Measurements from ENCODE around the gene NOP9. TPM values are rescaled to one million over a fixed set of nuclear protein-coding genes. Genes with fewer than 3 reads are reported as not detected.
A peak's percentile ranks its signal among the peaks of the same experiment; 100 is the strongest.

Gene NOP9
- total RNA-seq, 1 donor from 2014 or later, result 23.5 TPM

GRCh38 chr14:24330973-24331674 lies 31.5 kb downstream of the NOP9 start:
- H3K9me3 Mint-ChIP-seq (ENCODE audit: unreplicated experiment), result peaks cover 3% of the 10 kb centered on the region
- no peak for TF ChIP-seq CTCF (IDR thresholded peaks at IDR 0.05; ENCODE audit: insufficient read depth, low read depth, low read length)
- DNase-seq (ENCODE audit: low read depth), result no peak
- no peaks in the 10 kb centered on the region for H3K79me2 ChIP-seq (ENCODE audit: insufficient read depth, low read length)
- peaks cover 35% of the 10 kb centered on the region for H3K27me3 ChIP-seq (ENCODE audit: insufficient read depth, low read length)
- H3K27ac ChIP-seq (ENCODE audit: low read depth, low read length), result no peak overlapping the region
- H2AFZ ChIP-seq (ENCODE audit: low read depth, low read length), result no peak overlapping the region
- no peak overlapping the region for H3K4me3 ChIP-seq (ENCODE audit: insufficient read depth, low read depth, low read length)
- H3K9me3 ChIP-seq (ENCODE audit: insufficient read depth, low read depth, low read length), result no peaks in the 10 kb centered on the region
- H3K4me1 Mint-ChIP-seq (ENCODE audit: low read depth, unreplicated experiment), result no peaks in the 10 kb centered on the region
- no peak for FAIRE-seq
- no peak overlapping the region for H3K4me2 ChIP-seq (ENCODE audit: low read length)
- peaks cover 64% of the 10 kb centered on the region for H3K27me3 Mint-ChIP-seq (ENCODE audit: low read depth, unreplicated experiment)
- no peak overlapping the region for H3K27ac Mint-ChIP-seq (ENCODE audit: unreplicated experiment)
- H3K36me3 Mint-ChIP-seq (ENCODE audit: low read depth, unreplicated experiment), result no peaks in the 10 kb centered on the region
- H3K4me3 Mint-ChIP-seq (ENCODE audit: unreplicated experiment), result no peak overlapping the region
- no peak overlapping the region for H3K9ac ChIP-seq (ENCODE audit: low read length)
- no peaks in the 10 kb centered on the region for H3K36me3 ChIP-seq (ENCODE audit: insufficient read depth, low read length)
- no peaks in the 10 kb centered on the region for H4K20me1 ChIP-seq (ENCODE audit: insufficient read depth, low read length)
- H3K4me1 ChIP-seq (ENCODE audit: insufficient read depth, low read length), result peaks cover 16% of the 10 kb centered on the region

DNA sequence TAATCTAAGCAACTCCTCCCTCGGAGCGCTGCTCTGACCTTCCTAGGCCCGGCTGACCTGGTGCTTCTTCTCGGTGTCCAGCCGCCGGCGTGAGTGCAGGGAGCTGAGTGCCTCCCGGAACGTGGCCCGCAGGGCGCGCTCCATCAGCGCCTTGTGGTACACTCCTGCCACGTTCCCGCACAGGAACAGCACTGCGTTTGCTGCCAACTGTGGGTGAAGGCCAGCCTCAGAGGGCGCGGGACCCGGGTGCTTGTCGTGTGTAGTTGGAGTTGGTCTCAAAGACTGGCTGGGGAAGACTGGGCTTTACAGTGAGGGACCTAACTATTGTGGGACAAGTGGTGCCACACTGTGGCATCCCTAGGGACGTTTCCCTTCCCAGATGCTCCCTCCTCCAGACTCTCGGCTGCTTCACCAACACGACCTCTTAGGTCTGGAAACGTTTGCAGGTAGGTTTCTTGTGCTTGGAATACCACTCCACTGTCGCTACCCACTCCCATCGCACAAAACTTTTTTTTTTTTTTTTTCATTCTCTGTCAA lies 32.1 kb downstream of the NOP9 start:
- H3K9me3 Mint-ChIP-seq (ENCODE audit: unreplicated experiment), result peaks cover 7% of the 10 kb centered on the region
- peak overlapping the region; percentile 5 for H2AFZ ChIP-seq (ENCODE audit: low read depth, low read length)

More for the DNA sequence above, 32.1 kb downstream of the NOP9 start:
- peak overlapping the region; percentile 77 for H3K4me2 ChIP-seq (ENCODE audit: low read length)
- no peak overlapping the region for H3K27ac ChIP-seq (ENCODE audit: low read depth, low read length)
- no peaks in the 10 kb centered on the region for H3K79me2 ChIP-seq (ENCODE audit: insufficient read depth, low read length)
- H3K27me3 ChIP-seq (ENCODE audit: insufficient read depth, low read length), result peaks cover 40% of the 10 kb centered on the region
- Mint-ChIP-seq H3K4me1 (ENCODE audit: low read depth, unreplicated experiment) (no peaks in the 10 kb centered on the region), H3K27me3 (ENCODE audit: low read depth, unreplicated experiment) (peaks cover 67% of the 10 kb centered on the region), H3K4me3 (ENCODE audit: unreplicated experiment) (peak overlapping the region; percentile 74), H3K27ac (ENCODE audit: unreplicated experiment) (no peak overlapping the region), H3K36me3 (ENCODE audit: low read depth, unreplicated experiment) (no peaks in the 10 kb centered on the region)
- no peaks in the 10 kb centered on the region for H4K20me1 ChIP-seq (ENCODE audit: insufficient read depth, low read length)
- H3K9me3 ChIP-seq (ENCODE audit: insufficient read depth, low read depth, low read length), result no peaks in the 10 kb centered on the region
- H3K36me3 ChIP-seq (ENCODE audit: insufficient read depth, low read length), result no peaks in the 10 kb centered on the region
- H3K4me1 ChIP-seq (ENCODE audit: insufficient read depth, low read length), result peaks cover 16% of the 10 kb centered on the region
- TF ChIP-seq CTCF (IDR thresholded peaks at IDR 0.05; ENCODE audit: insufficient read depth, low read depth, low read length) (no peak), EZH2 (IDR thresholded peaks at IDR 0.05; ENCODE audit: insufficient read depth, low read length) (no peak)
- no peak overlapping the region for H3K9ac ChIP-seq (ENCODE audit: low read length)
- no peak for DNase-seq (ENCODE audit: low read depth)
- FAIRE-seq, result no peak
- no peak overlapping the region for H3K4me3 ChIP-seq (ENCODE audit: insufficient read depth, low read depth, low read length)

Data from astrocyte (in vitro differentiated cells and primary cell).